DMS153 (cell line): ENCODE measurements around the gene XYLT1.
"Not testable (repeated sequence)": the region's sequence is repeated elsewhere in the genome, so short reads cannot be mapped to it uniquely, and the experiment has no call there.

Experiments used
- DNase-seq: peaks from one replicate; lab custom pipeline; 2025; lab: John Stamatoyannopoulos, UW

Gene XYLT1, protein sequence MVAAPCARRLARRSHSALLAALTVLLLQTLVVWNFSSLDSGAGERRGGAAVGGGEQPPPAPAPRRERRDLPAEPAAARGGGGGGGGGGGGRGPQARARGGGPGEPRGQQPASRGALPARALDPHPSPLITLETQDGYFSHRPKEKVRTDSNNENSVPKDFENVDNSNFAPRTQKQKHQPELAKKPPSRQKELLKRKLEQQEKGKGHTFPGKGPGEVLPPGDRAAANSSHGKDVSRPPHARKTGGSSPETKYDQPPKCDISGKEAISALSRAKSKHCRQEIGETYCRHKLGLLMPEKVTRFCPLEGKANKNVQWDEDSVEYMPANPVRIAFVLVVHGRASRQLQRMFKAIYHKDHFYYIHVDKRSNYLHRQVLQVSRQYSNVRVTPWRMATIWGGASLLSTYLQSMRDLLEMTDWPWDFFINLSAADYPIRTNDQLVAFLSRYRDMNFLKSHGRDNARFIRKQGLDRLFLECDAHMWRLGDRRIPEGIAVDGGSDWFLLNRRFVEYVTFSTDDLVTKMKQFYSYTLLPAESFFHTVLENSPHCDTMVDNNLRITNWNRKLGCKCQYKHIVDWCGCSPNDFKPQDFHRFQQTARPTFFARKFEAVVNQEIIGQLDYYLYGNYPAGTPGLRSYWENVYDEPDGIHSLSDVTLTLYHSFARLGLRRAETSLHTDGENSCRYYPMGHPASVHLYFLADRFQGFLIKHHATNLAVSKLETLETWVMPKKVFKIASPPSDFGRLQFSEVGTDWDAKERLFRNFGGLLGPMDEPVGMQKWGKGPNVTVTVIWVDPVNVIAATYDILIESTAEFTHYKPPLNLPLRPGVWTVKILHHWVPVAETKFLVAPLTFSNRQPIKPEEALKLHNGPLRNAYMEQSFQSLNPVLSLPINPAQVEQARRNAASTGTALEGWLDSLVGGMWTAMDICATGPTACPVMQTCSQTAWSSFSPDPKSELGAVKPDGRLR

GRCh38 chr16:17470908-17471718 is at the start of gene XYLT1:
Gene XYLT1 (minus strand): TSS chr16:17470960. CDS start chr16:17470796, 164 bp downstream.
- no peak for DNase-seq

DNA sequence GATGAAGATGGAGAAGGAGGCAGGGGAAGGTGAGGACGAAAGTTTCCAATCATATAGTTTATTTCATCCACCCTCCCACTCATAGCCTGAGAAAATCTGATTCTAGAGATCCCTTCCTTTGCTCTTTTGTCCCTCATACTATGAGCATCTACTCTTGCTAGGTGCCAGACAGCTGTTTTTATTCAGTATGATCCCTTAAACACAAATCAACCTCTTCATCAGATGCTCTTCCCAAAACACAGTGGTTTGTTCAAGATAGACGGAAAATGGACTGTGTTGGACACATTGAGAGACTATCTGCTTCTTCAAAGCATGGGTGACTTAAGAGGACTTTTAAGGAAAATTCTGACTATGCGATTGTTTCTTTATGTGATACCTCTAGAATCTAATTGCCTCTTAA is 49.4 kb upstream of the XYLT1 start:
- DNase-seq: no peak

DNA sequence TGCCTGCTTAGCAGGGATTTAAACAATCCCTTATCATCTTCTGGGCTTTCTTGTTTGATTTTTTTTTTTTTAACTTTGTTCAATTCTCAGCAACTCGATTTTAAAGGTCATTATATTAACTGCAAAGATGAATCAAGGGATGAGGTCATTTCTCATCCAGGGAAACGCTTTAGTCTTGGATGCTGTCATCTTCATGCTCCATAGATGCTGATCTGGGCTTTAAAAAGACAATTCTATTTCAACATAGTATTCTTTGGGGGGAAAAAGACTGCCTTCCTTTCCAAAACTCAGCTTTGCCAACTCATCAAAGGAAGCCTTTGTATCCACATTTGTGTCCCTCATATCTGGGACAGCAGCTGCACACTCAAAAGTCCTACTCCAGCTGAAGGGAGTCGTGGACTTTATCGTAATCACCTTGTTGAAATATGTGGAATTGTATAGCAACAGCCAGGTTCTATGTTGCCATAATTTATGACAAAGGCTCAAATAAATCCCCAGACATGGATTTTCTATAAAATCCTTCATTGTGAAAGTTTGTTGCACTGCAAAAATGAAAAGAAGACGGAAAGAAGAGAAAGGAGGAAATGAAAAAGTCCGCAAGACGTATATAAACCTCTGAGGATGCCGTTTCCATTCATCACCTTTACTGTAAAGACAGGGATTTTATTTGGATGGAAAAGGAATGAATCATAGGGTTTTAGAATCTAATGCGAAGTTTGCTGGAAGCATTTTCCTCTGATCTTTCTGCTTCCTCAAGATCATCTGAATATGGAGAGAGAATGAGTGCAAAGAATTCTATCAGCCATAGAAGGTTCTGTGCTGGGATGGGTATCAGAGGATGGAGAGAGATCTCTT is 48.6 kb upstream of the XYLT1 start:
- DNase-seq: no peak

DNA sequence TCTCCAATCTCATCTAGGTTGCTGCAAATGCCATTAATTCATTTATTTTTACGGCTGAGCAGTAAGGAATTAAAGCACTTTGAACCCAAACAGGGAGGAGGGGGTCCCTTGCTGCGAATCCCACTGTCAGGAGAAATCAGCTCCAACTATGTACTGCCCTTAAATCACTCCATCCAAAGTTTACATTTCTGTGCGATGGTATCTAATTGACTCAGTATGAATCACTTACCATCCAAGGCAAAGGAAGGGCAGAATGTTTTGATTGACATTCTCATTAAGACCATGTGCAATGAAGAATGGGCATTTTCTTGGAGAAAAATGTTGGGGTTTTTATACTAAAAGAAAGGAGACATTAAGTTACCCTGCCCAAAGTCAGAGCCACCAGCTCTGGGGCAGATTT is 47.7 kb upstream of the XYLT1 start:
- DNase-seq: no peak

GRCh38 chr16:17515421-17516210 is 44.9 kb upstream of the XYLT1 start:
- no peak for DNase-seq

DNA sequence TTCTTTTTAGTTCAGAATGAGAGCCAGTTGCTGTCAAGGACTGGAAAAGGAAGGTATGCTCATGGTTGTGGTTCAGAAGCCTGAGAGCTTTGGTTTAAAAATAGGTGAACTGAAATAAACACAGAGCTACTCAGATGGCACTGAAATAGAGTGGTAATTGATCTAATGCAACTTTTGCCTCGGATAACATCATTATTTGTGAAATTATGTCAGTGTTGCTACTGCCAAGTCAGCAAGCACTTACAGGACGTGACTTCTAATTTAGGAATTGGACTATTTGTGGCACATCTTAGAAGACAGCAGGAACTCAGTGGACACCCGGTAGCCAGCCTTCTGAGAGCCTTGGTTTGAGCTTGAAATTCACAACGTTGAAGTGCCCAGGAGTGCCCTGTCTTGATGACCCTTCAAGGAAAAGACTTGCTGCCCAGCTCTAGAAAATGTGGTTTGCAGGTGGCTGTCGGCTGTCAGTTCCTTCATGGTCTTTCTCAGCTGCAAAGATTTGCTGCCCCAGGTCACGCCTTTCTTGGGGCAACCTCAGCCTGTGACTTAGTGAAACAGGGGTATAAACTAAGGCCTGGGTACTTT is 42.0 kb upstream of the XYLT1 start:
- DNase-seq: no peak

DNA sequence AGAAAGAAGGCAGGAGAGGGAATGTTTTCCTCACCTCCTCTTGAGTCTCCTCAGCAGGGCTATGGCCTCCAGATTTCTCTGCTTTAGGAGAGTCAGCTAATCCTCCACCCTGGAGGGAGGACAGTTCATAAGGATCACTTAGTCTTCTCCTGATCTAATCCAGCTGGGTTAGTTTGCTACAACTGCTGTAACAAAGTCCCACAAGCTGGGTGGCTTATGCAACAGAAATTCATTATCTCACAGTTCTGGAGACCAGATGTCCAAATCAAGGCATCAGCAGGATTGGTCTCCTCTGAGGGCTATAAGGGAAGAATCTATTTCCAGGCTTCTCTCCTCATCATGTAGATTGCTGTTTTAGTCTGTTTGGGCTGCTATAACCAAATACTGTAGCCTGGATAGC is 40.6 kb upstream of the XYLT1 start:
- no peak for DNase-seq

DNA sequence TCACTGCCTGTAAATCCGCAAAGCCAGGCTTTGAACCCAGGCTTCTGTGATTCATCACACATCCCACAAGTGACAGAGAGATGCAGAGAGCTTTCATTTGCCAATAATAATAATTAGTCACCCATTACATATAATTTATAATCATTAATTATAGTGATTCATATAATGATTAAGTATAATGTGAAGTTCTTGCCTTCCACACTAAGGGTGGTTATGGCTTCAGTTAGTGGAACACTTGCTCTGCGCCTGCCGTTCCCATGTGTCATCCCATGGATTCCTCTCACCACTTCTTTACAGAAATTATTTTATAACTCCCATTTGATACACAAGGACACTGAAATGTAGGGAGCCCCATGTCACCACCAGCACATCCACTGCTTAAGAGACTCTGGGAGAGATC is 39.8 kb upstream of the XYLT1 start:
- DNase-seq: no peak

DNA sequence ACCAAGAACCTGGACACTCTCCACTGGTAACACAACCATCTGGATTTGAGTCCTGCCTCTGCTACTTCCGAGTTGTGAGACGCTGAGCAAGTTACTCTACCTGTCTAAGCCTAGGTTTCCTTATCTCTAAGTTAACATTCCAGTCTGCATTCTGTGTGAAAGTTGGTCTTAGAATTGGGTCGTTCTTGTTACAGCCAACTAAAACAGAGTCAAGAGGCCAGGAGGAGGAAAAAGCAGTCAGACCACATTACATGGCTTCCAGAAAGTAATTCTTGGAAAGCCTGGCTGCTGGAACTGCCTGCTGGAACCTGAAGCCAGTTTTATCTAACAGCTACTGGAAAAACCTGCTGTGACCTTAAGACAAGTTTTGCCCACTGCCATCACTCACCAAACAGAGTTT is 38.4 kb upstream of the XYLT1 start:
- no peak for DNase-seq

GRCh38 chr16:17508303-17508702 is 37.5 kb upstream of the XYLT1 start:
- no peak for DNase-seq

GRCh38 chr16:17507516-17507915 is 36.8 kb upstream of the XYLT1 start:
- DNase-seq: not testable (repeated sequence)

- DNase-seq: not testable (repeated sequence)
Observed at GRCh38 chr16:17505828-17506227, 35.1 kb upstream of the XYLT1 start.

DNA sequence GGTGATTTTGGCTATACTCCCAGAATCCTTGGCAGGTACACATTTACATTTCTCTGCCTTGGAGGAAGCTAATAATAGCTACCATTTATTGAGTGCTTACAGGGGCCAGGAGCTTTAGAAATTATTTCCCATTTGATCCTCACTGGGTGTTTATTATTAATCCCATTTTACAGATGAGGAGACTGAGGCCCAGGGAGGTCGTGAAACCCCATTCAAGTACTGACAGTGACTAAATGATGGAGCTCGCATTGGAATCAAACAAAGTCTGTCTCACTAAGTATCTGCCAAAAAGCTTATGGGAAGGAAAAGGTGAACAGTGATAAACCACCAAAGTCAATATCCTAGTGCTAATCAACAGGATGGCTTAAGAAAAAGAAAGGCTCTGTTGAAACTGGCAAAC is 33.3 kb upstream of the XYLT1 start:
- no peak for DNase-seq

GRCh38 chr16:17503331-17503730 is 32.6 kb upstream of the XYLT1 start:
- no peak for DNase-seq

GRCh38 chr16:17501321-17501720 is 30.6 kb upstream of the XYLT1 start:
- DNase-seq: no peak

DNA sequence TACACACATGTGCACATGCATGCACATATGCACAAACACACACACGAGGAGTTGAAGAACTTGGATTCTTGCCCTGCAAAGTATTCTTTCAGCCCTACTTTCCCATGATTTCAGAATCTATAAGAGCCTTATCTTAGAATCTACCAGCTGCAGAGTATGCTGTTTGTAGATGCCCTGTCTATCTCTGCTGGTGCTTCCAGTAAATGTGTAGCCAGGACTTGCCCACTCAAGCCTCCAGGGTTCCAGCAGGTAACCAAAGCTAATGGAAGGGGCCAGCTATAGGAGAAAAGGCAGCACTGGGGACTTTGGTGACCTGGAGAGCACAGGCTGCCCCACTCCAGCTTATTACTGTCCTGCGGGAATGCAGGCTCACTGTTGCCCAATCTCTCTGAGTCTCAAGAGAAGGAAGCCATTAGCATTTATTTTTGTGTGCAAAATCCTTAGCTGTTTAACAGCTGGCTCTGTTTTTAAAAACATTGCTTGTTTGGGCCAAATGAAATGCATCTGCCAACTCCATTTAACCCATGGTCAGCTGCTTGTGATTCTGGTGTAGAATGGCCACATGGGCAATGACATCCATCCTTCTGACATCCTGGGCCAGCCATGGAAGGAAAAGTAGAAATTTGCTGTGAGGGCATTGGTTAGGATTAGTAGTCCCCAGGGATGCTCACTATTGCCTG is 28.6 kb upstream of the XYLT1 start:
- no peak for DNase-seq

DNA sequence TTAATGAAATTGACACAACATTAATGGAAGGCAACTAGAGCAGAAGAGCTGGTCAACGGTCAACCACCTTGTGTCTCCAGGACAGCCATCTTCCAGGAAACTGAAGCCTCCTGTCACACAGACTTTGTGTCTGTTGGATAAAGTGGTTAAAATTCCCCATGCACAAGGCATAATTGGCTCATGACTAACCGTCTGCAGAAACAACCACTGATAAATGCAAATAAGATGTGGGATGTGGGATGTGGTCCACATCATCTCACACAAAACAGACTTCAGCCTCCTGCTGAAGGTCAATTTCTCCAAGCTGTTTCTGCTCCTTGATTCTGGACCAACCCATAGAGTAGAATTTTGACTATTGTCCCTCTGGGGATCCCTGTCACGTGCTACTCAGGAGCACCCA is 26.9 kb upstream of the XYLT1 start:
- no peak for DNase-seq

GRCh38 chr16:17496891-17497290 is 26.1 kb upstream of the XYLT1 start:
- DNase-seq: no peak

DNA sequence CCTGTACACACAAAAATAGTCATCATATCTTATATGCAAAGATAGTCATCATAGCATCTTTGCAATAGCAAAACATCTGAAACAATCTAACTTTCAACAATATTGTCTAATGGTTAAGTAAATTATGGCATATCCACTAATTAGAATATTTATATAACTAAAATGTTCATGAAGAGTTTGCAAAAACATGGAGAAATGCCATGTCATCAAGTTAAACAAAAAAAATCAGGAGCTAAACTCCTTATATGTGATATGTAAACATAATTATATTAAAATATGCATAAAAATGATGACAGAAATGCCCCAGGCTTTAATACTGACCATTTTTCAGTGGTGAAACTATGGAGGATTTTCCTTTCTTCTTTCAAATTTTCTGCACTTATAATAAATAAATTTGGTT is 22.3 kb upstream of the XYLT1 start:
- no peak for DNase-seq
